GM19240 (cell line): ENCODE data around the gene ZNF814.
"Not testable (repeated sequence)": the region's sequence is repeated elsewhere in the genome, so short reads cannot be mapped to it uniquely, and the experiment has no call there.

ENCODE experiments used
- DNase-seq: peaks from one replicate; pipeline ENCODE4 v3.0.0; 2011; ENCODE audit warnings: low spot score; ENCODE audit not compliant: insufficient read length

ZNF814 gene

DNA sequence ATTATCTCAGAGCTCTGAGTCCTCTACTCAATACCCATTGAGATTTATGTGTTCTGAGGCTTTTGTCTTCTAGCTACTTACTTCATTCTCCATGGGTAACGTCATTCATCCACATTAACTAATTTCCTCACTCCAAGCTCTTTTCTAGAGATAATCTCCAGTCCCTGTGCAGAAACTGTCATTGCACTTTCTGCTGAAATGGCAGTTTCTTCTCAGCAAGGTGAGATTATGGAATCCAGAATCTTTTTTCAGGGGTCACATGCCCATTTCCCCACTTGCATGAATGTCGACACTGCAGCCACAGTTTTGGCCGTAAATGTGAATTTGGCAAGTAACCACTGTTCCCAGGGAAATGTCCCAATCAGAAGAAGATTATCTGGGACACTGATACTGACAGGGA, 26.5 kb downstream of the ZNF814 start:
- DNase-seq, result not testable (repeated sequence)

DNA sequence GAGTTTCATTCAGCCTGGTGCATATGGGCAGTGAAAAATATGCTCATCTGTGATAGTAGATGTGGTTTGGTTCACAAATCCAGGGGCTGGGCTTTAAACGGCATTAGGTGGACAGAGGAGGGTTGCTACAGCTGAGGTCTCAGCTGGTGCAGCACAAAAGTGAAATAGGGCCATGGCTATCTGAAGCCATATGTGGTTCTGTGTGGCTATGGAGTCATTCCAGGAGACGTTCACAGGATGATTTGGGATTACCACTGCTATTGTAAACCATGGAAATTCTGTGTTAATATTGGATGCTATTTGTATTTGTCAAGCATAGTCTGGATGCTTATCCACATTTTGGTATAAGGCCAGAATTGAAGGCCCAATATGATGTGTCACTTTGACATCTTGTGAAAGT, 34.7 kb downstream of the ZNF814 start:
- not testable (repeated sequence) for DNase-seq

DNA sequence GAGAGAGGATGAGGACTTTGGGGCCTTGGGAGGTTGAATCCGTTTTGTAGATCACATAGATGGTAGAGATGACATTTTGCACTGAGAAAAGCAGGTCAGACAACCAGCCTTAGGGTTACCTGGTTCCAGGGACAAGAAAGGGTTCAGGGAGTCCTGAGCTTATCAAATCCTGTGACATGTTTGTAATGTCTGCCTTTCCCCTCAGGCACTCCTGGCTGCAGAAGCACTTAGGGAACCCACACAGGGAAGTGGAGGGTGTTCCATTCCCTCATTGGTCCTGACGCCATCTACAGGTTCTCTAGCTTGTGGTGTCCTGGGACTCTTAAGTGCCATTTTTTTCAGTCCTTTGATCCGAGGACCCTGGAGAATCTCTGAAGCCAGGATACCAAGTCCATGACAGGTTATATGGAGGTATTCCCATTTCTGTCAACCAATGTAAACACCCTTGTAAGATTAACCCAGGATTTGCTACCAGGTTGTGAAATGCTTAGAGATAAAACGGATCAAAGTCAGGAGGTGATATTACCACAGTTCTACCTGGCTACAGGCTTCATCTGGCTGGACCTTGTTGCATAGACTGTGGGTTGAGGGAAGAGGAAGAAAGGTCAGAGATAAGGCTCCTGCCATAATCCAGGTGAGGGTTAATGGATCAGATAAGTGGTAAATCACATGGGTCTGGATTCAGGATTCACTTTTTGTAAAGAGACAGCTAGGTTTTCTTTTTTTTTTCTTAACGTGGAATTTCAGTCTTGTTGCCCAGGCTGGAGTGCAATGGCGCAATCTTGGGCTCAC, 36.8 kb downstream of the ZNF814 start:
- not testable (repeated sequence) for DNase-seq

- no peak for DNase-seq
Observed at GRCh38 chr19:57850553-57851017, 38.3 kb downstream of the ZNF814 start.

DNA sequence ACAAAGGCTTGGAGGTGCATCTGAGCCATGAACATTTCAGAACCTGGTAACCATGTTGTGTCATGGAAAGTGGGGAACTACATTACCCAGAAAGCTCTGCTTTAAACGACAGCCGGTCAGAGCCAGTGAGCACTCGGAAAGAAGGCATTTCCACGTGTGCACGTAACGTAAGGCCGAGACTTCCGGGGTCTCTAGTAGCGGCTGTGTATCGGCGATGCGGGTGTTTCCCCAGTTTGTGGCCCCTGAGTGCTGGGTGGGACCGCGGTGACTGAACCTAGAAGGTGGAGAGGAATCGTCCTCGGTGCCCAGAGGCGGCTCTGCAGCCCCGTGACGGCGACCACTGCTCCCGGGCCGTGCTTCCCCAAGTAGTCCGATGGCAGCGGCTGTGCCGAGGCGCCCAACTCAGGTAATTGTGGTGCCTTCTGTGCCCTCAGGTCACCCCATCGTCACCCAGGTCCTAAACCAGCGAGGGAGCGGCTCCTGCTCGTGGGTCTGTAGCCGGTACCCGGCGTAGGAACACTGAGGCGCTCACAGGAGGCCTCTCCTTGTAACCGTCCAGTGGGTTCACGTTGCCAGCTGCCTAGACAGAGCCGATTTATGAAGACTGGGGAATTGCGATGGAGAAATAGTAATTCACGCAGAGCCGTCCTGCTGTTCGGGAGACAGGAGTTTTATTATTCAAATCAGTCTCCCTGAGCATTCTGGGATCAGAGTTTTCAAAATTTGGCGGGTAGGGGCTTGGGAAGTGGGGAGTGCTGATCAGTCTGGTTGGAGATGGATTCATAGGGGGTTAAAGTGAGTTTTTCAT, 39.0 kb downstream of the ZNF814 start, which contains the start of gene ZNF587:
Gene ZNF587 (plus strand): TSS at position 194 of the 808 bp plus-strand sequence. CDS start 180 bp downstream, at position 374.
- peak; percentile 45 for DNase-seq

GRCh38 chr19:57849162-57849665, 39.6 kb downstream of the ZNF814 start:
- not testable (repeated sequence) for DNase-seq

DNA sequence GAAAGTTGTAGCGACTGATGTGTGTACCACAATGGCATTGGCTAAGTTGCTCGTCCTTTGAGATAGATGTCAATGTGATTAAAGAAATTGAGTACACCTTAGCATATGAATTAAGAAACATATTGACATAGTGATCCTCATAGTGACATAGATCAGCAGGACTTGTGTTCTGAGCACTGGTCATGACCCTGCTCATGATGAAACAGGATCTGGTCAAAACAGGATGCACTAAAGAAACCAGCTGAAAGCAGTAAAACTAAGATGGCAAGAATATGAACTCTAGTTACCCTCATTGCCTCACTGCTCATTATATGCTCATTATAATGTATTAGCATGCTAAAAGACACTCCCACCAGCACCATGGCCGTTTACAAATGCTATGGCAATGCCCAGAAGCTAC, 41.7 kb downstream of the ZNF814 start:
- not testable (repeated sequence) for DNase-seq

GRCh38 chr19:57841122-57841763, 47.6 kb downstream of the ZNF814 start:
- no peak for DNase-seq

- DNase-seq, result not testable (repeated sequence)
Observed at GRCh38 chr19:57838622-57839191, 50.1 kb downstream of the ZNF814 start.

GRCh38 chr19:57836991-57837390, 51.8 kb downstream of the ZNF814 start:
- DNase-seq, result not testable (repeated sequence)

DNA sequence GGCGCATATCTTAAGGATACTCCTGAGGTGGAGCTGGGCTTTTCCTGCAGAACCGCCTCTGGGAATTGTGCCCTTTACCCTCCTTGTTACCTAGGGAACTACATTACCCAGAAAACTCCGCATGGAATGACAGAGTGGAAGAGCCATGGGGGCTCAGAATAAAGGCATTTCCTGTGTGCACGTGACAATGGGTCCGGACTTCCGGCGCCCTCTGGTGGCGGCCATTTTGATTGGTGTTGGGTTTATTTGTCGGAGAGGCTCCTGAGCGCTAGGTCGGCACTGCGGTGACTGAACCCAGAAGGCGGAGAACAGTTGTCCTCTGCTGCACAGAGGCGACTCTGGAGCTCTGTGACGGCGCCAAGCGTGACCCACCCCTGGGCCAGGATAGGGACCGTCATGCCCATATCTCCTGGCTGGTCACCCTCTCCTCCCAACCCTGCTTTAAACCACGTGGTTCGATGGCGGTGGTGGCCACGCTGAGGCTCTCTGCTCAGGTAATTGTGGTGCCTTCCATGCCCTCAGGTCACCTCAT, 58.7 kb downstream of the ZNF814 start, which contains the start of gene ZNF587B:
Gene ZNF587B (plus strand): TSS at position 229 of the 532 bp plus-strand sequence. CDS start 230 bp downstream, at position 459.
- DNase-seq, result no peak

DNA sequence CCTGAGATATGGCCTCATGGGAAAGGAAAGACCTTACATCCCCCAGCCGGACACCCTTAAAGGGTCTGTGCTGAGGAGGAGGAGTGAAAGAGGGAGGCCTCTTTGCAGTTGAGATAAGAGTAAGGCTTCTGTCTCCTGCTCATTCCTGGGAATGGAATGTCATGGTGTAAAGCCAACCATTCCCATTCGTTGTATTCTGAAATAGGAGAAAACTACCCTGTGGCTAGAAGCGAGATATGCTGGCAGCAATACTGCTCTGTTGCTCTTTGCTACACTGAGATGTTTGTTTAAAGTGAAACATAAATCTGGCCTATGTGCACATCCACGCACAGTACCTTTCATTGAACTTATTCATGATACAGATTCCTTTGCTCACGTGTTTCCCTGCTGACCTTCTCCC, 59.5 kb downstream of the ZNF814 start:
- no peak for DNase-seq

DNA sequence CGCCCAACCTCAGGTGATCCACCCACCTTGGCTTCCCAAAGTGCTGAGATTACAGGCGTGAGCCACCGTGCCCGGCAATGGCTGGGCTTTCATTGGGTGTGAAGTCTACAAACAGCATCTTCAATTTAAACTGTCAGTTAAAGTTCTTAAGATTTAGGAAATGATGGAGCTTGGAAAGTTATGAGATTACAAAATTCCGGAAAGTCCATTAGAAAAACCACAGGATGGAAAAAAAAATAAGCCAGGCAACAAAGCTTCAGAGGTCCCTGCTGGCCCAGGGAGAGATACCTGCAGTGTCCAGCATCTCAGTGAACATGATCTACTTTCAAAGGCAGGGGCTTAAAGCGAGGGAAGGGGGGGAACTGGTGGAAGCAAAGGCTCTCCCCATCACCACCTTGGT, 63.3 kb downstream of the ZNF814 start:
- DNase-seq, result no peak

GRCh38 chr19:57823608-57824007, 65.2 kb downstream of the ZNF814 start:
- DNase-seq, result not testable (repeated sequence)

- DNase-seq, result not testable (repeated sequence)
Observed at GRCh38 chr19:57823155-57823554, 65.7 kb downstream of the ZNF814 start.

DNA sequence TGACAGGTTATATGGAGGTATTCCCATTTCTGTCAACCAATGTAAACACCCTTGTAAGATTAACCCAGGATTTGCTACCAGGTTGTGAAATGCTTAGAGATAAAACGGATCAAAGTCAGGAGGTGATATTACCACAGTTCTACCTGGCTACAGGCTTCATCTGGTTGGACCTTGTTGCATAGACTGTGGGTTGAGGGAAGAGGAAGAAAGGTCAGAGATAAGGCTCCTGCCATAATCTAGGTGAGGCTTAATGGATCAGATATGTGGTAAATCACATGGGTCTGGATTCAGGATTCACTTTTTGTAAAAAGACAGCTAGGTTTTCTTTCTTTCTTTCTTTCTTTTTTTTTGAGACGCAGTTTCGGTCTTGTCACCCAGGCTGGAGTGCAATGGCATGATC, 67.3 kb downstream of the ZNF814 start:
- not testable (repeated sequence) for DNase-seq

- not testable (repeated sequence) for DNase-seq
Observed at GRCh38 chr19:57821095-57821494, 67.7 kb downstream of the ZNF814 start.

GRCh38 chr19:57820599-57820998, 68.2 kb downstream of the ZNF814 start:
- no peak for DNase-seq

DNA sequence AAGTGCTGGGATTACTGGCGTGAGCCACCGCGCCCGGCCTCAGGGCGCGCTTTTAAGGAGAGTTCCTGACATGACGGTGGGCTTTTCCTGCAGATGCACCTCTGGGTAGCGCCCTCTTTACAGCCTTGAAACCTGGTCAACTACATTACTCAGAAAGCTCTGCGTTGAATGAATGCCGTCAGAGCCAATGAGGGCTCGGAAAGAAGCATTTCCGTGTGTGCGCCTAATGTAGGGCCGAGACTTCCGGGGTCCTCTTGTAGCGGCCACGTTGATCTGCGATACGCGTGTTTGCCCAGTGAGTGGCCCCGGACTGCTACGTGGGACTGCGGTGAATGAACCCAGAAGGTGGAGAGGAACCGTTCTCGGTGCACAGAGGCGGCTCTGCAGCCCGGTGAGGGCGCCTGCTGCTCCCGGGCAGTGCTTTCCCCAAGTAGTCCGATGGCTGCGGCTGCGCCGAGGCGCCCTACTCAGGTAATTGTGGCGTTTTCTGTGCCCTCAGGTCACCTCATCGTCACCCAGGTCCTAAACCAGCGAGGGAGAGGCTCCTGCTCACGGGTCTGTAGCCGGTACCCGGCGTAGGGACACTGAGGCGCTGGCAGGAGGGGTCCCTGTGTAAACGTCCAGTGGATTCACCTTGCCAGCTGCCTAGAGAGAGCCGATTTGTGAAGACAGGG, 69.2 kb downstream of the ZNF814 start:
- peak; percentile 81 for DNase-seq

- DNase-seq, result no peak
Observed at GRCh38 chr19:57818378-57818777, 70.5 kb downstream of the ZNF814 start.
